Bronchial epithelial cell (primary cell): Measurements from ENCODE around the gene RPRD1B. TPM values are rescaled to one million over a fixed set of nuclear protein-coding genes. Genes with fewer than 3 reads are reported as not detected.

Experiments
- DNase-seq: peaks from one replicate; pipeline ENCODE4 v3.0.0-alpha.2; 2010; ENCODE audit warnings: low read depth
- FAIRE-seq: peaks from 2 replicates; lab custom pipeline; 2011; peaks lifted over from hg19 to GRCh38; lab: Jason Lieb, UNC
- H3K27me3 ChIP-seq: 2 replicates; pipeline ENCODE4 v1.5.1; 2011; ENCODE audit warnings: low read length; ENCODE audit not compliant: control insufficient read depth, insufficient read depth
- H3K36me3 ChIP-seq: 2 replicates; pipeline ENCODE4 v1.5.1; 2011; ENCODE audit warnings: low read length; ENCODE audit not compliant: control insufficient read depth, insufficient read depth
- H3K4me3 ChIP-seq: 2 replicates; pipeline ENCODE4 v1.5.1; 2011; ENCODE audit warnings: mild to moderate bottlenecking, low read depth, low read length, control low read depth
- CTCF ChIP-seq: IDR thresholded peaks from 2 replicates; pipeline ENCODE4 v1.5.1; 2011; ENCODE audit warnings: mild to moderate bottlenecking, moderate library complexity, low read length, control low read depth, inconsistent platforms; ENCODE audit not compliant: insufficient read depth, severe bottlenecking
- total RNA-seq: library from RNA; depleted of rRNA; stranded (reverse); fragments of >200 nt; gene quantifications from 2 replicates; pipeline ENCODE4 v1.2.1, GENCODE V29; 2014

The RPRD1B gene
- total RNA-seq, 1 donor from 2014 or later: 18.7 TPM

GRCh38 chr20:38110525-38111178 lies 77.1 kb downstream of the RPRD1B start:
- DNase-seq (no peak), FAIRE-seq (no peak)
- Histone ChIP-seq H3K4me3 (no peak overlapping the region), H3K27me3 (no peaks in the 10 kb centered on the region), H3K36me3 (no peaks in the 10 kb centered on the region)
- TF ChIP-seq CTCF: no peak

- Histone ChIP-seq H3K27me3 (no peaks in the 10 kb centered on the region), H3K4me3 (no peak overlapping the region), H3K36me3 (no peaks in the 10 kb centered on the region)
- FAIRE-seq (no peak), DNase-seq (no peak)
- TF ChIP-seq CTCF: no peak
Observed at GRCh38 chr20:38111366-38112232, 78.1 kb downstream of the RPRD1B start.

GRCh38 chr20:38112261-38112929 lies 78.8 kb downstream of the RPRD1B start:
- Histone ChIP-seq H3K27me3 (no peaks in the 10 kb centered on the region), H3K36me3 (no peaks in the 10 kb centered on the region), H3K4me3 (no peak overlapping the region)
- no peak for TF ChIP-seq CTCF
- DNase-seq (no peak), FAIRE-seq (no peak)

- H3K27me3 ChIP-seq: no peaks in the 10 kb centered on the region
- no peaks in the 10 kb centered on the region for H3K36me3 ChIP-seq
- H3K4me3 ChIP-seq: no peak overlapping the region
- no peak for FAIRE-seq
- TF ChIP-seq CTCF: no peak
- no peak for DNase-seq
Observed at GRCh38 chr20:38112930-38113294, 79.4 kb downstream of the RPRD1B start.

GRCh38 chr20:38113401-38114325 lies 80.1 kb downstream of the RPRD1B start:
- DNase-seq: no peak
- H3K4me3 ChIP-seq: no peak overlapping the region
- no peak for FAIRE-seq
- H3K27me3 ChIP-seq: no peaks in the 10 kb centered on the region
- H3K36me3 ChIP-seq: no peaks in the 10 kb centered on the region
- no peak for TF ChIP-seq CTCF
